K562 (cell line): ENCODE results near the gene TMEM156. TPM values are rescaled to one million over a fixed set of nuclear protein-coding genes. Genes with fewer than 3 reads are reported as not detected.
A peak's percentile ranks its signal among the peaks of the same experiment; 100 is the strongest.

Source experiments
- BDP1 ChIP-seq: IDR thresholded peaks from 3 replicates; pipeline ENCODE4 v1.6.1; 2011; ENCODE audit not compliant: insufficient read length, insufficient read depth
- EGR1 ChIP-seq: fragments of 450-650 bp; conservative IDR thresholded peaks from 2 replicates; pipeline ENCODE4 v1.6.1; 2017; ENCODE audit warnings: mild to moderate bottlenecking
- HES1 ChIP-seq: fragments of 450-650 bp; IDR thresholded peaks from 2 replicates; pipeline ENCODE4 v1.6.1; 2016; ENCODE audit warnings: low read depth, mild to moderate bottlenecking, moderate library complexity
- HINFP ChIP-seq: fragments of 450-650 bp; conservative IDR thresholded peaks from 2 replicates; pipeline ENCODE4 v1.6.1; 2016; ENCODE audit warnings: missing genetic modification characterization, low read depth, mild to moderate bottlenecking, control low read depth, missing compliant biosample characterization
- NFE2L1 ChIP-seq: fragments of 450-650 bp; IDR thresholded peaks from 2 replicates; pipeline ENCODE4 v1.6.1; 2016; ENCODE audit warnings: missing genetic modification characterization, low read depth, mild to moderate bottlenecking, missing compliant biosample characterization, moderate library complexity, borderline replicate concordance
- NR1H2 ChIP-seq: sonication (generic); formaldehyde crosslinking; IDR thresholded peaks from 2 replicates; pipeline ENCODE4 v1.4.0; 2020; ENCODE audit warnings: mild to moderate bottlenecking, missing genetic modification reagents
- RREB1 ChIP-seq: fragments of 250-450 bp; sonication (Bioruptor Pico); IDR thresholded peaks from 2 replicates; pipeline ENCODE4 v1.4.0; 2020
- SETDB1 ChIP-seq: IDR thresholded peaks from one replicate; pipeline ENCODE4 v1.6.1; 2012; ENCODE audit warnings: low read length, control low read depth, inconsistent platforms
- SLC30A9 ChIP-seq: fragments of 250-450 bp; sonication (Bioruptor Pico); IDR thresholded peaks from 2 replicates; pipeline ENCODE4 v1.8.0; 2022; ENCODE audit warnings: mild to moderate bottlenecking, moderate library complexity
- SMC3 ChIP-seq: conservative IDR thresholded peaks from 2 replicates; pipeline ENCODE4 v1.6.1; 2011; ENCODE audit warnings: low read depth, low read length, improper control_type of control experiment; ENCODE audit not compliant: insufficient read depth
- SRSF1 ChIP-seq: fragments of 200-400 bp; formaldehyde crosslinking; IDR thresholded peaks from 2 replicates; pipeline ENCODE4 v1.6.1; 2017; ENCODE audit warnings: mild to moderate bottlenecking, low read depth, low read length, moderate library complexity
- STAT6 ChIP-seq: sonication (generic); formaldehyde crosslinking; IDR thresholded peaks from 2 replicates; pipeline ENCODE4 v1.8.1; 2023; ENCODE audit warnings: mild to moderate bottlenecking, missing genetic modification reagents
- ZFX ChIP-seq: sonication (generic); formaldehyde crosslinking; IDR thresholded peaks from 2 replicates; pipeline ENCODE4 v1.8.0; 2022; ENCODE audit warnings: mild to moderate bottlenecking, missing genetic modification reagents, moderate library complexity
- ZNF124 ChIP-seq: sonication (generic); formaldehyde crosslinking; IDR thresholded peaks from 2 replicates; pipeline ENCODE4 v1.8.1; 2022; ENCODE audit warnings: missing genetic modification reagents
- ZNF655 ChIP-seq: fragments of 250-450 bp; sonication (Bioruptor Pico); IDR thresholded peaks from 2 replicates; pipeline ENCODE4 v1.5.0; 2021
- polyA plus RNA-seq, 8 experiments: library from polyadenylated mRNA; depleted of rRNA in 4 of 8; stranded (reverse) in 5 of 8; unstranded in 3 of 8; fragments of >200 nt; fragmentation: Nextera tagmentation in 2 of 8; fragmentation: Illumina TruSeq in 1 of 8; extraction: Ambion mirVana in 2 of 8; extraction: Trizol in 1 of 8; gene quantifications; 2 replicates each; pipeline versions ENCODE4 v1.2.1 to v1.2.3, GENCODE V29; 2011 to 2014; ENCODE audit warnings: inconsistent platforms in 1 of 8, missing spikeins in 1 of 8
- total RNA-seq, 7 experiments: library from RNA; depleted of rRNA in 6 of 7; stranded (reverse); fragments of >200 nt in 6 of 7; fragmentation: Illumina TruSeq in 2 of 7; extraction: Trizol in 2 of 7; gene quantifications; 2 replicates each; pipeline versions ENCODE4 v1.2.1 to v1.2.3, GENCODE V29; 2011 to 2021; ENCODE audit warnings: low replicate concordance in 1 of 7

Gene TMEM156
- total and polyA plus RNA-seq, 9 of the 15 experiments (the other 6 are each of a cell fraction or from before 2014, with no cell fraction given): 3.5 to 9.6 (median 6.4) TPM

- TF ChIP-seq SLC30A9 (CRISPR knock-in tag): no peak
- no peak for TF ChIP-seq NR1H2 (CRISPR knock-in tag)
- peak; percentile 82 for TF ChIP-seq ZFX (CRISPR knock-in tag)
- TF ChIP-seq ZNF124 (CRISPR knock-in tag): no peak
- no peak for TF ChIP-seq HES1
- no peak for TF ChIP-seq SETDB1
- no peak for TF ChIP-seq STAT6 (CRISPR knock-in tag)
- TF ChIP-seq BDP1: no peak
- no peak for TF ChIP-seq SMC3
- no peak for TF ChIP-seq NFE2L1 (tag)
- TF ChIP-seq SRSF1: no peak
- no peak for TF ChIP-seq RREB1 (CRISPR knock-in tag)
- no peak for TF ChIP-seq HINFP (tag)
- no peak for TF ChIP-seq ZNF655 (CRISPR knock-in tag)
- TF ChIP-seq EGR1: 0 out of 2 replicates have a peak, but pooled peaks have one; percentile 27
These were observed 13.0 kb upstream of the TMEM156 start (continued) for GRCh38 chr4:39044956-39045826.
